NOMO-1 treated with DMSO at 0.1 percent for 48 hours (cell line): ENCODE measurements around the gene PARP16.

Experiments used
- DNase-seq: peaks from one replicate; lab custom pipeline; 2025; ENCODE audit not compliant: unreplicated experiment; lab: John Stamatoyannopoulos, UW

The PARP16 gene

DNA sequence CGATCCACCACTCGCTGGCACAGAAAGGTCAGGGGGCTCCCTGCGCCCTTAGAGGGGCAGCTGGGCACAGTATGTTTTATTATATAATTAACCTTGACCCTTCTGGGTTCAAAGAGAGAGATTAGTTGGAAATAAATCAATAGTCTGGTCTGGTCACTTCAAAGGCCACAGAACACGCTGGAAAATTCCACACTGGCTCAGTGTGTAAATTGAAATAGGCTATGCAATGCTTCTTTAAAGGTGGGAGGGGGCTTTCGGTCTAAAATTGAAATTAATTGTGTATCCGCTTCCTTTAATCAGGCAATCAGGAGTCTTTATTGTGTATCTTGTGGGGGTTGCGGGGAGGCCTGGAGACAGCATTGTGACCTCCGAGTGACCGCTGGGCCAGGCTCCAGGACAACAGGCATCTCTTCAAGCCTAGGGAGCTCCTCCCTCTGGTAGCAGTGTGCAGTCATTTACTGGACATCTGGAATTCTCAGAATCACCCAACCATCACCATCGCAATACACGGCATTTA is 25.8 kb upstream of the PARP16 start:
- DNase-seq: no peak

DNA sequence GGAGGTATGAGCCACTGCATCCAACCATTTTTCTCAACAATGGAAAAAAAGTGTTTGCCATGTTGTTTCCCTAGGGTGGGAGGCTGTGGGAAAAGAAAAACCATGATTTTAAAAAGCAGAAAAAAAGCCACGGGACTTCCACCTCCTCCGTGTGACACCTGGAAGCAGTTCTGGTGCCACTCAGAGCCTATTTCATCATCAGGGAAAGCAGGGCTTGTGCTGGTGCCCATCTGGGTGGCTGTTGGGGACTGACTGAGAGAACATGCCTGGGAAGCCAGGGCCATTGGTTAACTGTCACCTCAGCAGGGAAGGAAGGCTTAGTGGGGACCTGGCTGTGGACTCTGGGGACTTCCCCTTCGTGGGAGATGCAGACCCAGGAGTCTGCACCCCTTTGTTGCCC is 25.1 kb upstream of the PARP16 start:
- no peak for DNase-seq

DNA sequence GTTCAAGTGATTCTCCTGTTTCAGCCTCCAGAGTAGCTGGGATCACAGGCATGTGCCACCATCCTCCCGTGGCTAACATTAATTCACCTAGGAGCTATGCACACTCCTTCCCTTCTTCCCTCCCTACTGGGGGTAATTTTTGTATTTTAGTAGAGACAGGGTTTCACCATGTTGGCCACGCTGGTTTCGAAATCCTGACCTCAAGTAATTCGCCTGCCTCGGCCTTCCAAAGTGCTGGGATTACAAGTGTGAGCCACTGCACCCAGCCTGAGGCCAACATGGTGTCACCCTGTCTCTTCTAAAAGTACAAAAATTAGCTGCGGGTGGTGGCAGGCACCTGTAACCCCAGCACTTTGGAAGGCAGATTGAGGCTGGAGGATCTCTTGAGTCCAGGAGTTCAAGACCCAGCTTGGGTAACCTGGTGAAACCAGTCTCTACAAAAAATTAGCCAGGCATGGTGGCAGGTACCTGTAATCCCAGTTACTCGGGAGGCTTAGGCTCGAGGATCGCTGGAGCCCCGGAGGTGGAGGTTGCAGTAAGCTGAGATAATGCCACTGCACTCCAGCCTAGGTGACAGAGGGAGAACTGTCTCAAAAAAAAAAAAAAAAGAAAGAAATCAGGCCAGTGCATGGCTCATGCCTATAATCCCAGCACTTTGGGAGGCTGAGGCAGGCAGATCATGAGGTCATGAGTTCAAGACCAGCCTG is 23.9 kb upstream of the PARP16 start:
- DNase-seq: peak; percentile 32

DNA sequence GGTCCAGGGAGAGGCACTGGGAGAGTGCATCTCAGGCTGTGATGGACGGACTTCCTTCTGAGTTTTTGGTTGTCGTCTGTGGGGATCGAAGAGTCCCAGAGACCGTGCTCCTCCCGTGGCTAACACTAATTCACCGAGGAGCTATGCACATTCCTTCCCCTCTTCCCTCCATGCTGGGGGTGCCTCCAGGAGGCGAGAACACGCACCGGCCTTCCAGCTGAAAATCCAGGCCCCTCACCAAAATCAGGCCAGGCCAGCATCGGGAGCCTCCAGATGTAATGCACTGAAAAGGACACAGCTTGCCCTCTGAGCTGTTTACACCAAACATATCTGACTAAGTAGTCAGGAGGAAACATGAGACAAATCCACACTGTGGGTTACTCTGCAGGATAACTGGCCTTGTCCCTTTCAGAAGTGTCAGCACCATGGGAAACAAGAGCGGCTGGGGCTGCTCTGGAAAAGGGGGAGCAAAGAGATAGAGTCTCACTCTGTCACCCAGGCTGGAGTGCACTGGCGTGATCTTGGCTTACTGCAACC is 23.3 kb upstream of the PARP16 start:
- no peak for DNase-seq

DNA sequence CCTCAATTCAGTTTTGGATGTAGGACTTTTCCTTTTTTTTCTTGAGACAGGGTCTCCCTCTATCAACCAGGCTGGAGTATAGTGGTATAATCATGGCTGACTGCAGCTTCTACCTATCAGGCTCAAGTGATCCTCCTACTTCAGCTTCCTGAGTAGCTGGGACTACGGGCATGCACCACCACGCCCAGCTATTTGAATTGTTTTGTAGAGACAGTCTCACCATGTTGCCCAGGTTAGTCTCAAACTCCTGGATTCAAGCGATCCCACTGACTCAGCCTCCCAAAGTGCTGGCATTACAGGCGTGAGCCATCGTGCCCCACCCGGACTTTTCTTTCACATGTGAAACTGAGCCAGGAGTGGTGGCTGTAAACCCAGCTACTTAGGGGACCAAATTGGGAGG is 21.3 kb upstream of the PARP16 start:
- no peak for DNase-seq

DNA sequence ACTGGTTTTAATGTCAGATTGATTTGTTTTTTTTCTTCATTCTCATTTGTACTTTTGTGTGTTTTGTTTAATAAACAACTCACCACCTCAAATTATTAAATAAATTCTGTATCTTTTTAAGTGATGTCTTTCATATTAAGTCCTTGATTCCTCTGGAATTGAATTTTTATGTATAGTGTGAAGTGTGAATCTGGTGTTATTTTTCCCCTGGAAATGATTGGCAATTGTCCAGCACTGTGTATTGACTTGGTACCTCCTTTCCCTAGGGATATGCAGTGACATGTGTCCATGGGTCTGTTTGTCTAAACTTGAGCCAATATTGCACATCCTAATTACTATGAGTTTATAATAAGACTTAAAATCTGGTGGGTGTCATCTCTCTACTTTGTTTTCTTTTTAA is 19.9 kb upstream of the PARP16 start:
- DNase-seq: no peak

DNA sequence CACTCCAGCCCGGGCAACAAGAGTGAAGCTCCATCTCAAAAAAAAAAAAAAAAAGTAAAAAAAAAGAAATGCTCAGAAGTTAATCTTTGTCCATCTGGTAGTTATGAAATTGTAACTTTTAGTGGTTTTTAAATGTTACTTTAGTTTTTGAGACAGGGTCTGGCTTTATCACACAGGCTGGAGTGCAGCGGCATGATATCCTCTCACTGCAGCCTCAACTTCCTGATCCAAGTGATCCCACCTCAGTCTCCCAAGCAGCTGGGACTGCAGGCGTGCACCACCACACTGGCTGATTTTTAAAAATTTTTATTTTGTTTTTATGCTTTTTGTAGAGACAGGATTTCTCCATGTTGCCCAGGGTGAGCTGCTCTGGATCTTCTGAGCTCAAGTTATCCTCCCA is 19.1 kb upstream of the PARP16 start:
- DNase-seq: no peak

DNA sequence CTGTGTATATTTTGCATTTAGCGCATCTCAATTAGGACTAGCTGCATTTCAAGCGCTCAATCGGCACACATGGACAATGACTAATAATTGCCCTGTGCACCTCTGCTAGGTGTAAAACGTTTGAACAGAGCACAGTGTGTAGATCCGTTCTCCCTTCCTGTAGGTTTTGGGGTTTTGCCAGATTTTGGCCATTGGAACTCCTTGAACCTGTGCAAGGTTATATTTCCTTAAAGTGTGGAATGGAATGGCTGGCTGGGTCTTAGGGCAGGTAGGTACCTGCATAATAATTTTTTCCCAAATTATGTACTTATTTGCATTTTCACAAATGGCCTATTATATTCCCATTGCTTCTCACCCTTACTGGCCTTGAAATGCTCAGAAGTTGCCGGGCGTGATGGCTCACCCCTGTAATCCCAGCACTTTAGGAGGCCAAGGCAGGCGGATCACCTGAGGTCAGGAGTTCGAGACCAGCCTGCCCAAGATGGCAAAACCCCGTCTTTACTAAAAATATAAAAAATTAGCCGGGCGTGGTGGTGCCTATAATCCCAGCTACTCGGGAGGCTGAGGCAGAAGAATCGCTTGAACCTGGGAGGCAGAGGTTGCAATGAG is 18.6 kb upstream of the PARP16 start:
- no peak for DNase-seq

DNA sequence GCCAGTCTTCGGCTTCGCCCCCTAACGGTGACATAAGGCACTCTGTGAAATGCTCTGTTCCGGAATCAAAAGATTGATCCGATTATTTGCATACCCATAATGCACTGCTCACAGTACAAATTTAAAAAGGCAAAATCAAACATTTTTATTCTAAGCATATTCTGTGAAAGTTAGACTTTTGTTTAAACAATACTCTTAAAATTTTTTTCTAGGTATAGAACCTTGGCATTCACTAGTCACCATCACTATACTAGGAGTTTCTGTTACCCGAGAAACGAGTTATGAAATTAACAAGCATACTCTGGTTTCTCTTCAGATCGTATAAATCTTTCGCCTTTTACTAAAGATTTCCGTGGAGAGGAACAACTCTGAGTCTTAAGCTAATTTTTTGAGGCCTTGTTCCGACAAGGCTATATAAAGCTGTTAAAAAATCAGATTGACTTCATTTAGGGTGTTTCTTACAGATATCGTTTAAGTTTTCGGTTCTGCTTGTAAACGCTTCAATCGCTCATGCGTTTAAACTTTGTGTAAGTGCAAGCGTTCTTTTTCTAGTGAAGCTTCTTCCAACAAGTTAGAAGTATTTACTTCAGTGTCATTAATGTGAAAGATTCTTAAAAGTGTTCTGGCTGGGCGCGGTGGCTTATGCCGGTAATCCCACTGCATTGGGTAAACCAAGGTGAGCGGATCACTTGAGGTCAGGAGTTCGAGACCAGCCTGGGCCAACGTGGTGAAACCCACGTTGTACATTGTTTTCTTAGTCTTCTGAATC is 17.9 kb upstream of the PARP16 start, which contains the start of gene RNU5B-1:
RNU5B-1 (plus strand) TSS at position 297 of the 769 bp plus-strand sequence.
- peak; percentile 97 for DNase-seq

DNA sequence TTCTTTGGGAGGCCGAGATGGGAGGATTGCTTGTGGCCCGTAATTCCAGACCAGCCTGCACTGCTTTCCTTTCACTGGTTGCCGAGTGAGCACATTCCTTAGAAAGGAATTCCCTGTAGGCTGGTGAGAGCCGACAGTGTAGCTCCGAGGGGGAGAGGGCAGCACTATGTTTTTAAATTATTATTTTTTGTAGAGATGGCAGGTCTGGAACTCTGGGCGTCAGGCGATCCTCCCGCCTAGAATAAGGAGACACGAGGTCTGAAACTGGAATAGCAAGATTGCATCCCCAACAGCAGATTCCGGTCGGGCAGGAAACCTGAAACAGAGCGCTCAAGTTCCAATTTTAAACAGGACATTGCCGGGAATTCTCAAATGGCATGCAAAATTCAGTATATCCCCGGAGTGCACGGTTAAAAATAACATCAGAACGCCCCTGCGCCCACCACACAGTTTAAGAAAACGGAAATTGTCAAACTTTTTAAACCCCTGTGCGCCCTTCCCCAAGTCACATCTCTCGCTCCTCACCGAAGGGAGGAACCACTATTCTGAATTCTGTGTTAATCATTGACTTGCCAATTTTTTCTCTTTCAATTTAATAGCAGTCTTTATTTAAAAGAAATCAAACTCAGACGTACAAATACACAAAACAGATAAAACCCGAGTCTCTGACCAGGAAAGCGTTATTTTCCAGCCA is 17.2 kb upstream of the PARP16 start:
- DNase-seq: peak; percentile 31

DNA sequence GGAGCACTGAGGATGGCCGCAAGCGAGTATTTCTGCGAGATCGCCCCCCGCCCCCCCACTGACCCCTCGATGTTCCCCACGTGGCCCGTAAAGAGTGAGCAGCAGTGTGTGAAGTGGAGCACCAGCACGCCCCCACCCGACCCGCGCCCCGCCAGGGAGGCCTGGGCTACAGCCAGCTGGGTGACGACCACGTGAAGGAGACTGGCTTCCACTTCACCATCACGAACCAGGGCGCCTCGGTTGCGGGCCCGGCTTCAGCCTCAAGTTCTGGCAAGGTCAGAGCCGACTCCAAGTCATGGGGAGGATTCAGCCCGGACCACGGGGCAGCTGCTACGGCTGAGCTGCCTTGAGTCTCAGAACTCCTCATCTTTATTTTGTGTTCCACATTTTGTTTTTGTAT is 15.4 kb upstream of the PARP16 start:
- DNase-seq: no peak

DNA sequence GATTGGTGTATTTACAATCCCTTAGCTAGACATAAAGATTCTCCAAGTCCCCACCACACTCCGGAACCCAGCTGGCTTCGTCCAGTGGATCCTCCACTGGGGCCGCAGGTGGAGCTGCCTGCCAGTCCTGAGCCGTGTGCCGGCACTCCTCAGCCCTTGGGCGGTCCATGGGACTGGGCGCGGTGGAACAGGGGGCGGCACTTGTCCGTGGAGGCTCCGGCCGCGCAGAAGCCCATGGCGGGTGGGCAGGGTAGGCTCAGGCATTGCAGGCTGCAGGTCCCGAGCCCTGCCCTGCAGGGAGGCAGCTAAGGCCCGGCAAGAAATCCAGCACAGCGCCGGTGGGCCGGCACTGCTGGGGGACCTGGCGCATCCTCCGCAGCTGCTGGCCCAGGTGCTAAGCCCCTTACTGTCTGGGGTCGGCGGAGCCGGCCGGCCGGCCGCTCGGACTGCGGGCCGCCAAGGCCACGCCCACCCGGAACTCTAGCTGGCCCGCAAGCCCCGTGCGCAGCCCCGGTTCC is 14.3 kb upstream of the PARP16 start:
- no peak for DNase-seq

DNA sequence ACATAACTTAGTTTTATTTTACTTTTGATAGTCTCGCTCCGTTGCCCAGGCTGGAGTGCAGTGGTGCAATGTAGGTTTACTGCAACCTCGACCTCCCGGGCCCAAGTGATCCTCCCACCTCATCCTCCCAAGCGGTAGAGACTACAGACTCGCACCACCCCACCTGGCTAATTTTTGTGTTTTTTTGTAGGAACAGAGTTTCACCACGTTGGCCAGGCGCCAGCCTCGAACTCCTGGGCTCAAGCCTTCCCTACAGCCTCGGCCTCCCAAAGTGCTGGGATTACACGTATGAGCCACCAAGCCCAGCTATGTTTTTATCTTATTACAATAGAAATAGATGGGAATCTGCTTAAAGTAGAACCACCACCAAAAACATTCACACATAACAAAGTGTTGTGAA is 12.0 kb upstream of the PARP16 start:
- DNase-seq: no peak

DNA sequence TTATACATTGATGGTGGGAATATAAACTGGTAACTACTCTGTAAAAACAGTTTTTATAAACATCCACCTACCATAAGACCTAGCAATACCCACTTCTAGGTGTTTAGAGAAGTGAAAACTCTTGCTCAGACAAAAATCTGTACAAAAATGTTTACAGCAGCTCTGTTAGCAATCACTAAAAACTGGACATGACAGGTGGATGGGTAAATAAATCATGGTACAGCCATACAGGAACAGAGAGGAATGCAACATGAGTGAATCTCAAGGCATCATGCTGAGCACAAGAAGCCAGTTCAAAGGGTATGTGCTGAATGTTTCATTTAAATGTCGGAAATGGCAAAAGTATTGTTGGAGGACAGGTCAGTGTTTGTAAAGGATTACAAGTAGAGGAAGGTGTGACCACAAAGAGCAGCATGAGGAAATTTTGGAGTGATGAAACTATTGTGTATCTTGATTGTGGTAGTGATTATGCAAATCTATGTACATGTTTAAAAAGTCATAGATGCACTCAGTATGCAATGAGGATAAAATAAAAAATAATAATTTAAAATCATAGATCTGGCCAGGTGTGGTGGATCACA is 6.3 kb upstream of the PARP16 start:
- DNase-seq: peak; percentile 52

DNA sequence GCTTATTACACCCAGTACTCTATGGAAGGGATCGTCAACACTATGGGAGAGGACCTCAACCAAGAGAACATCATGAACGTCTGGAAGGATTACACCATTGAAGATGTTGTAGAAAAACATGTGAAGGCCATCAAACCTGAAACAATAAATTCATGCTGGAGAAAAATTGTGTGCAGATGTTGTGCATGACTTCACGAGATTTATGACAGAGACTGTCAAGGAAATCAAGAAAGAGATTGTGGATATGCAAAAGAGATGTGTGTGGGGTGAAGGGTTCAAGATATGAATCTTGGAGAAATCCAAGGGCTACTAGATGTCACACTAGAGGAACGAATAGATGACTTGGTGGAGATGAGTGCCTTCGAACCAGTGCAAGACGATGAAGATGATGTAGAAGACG is 3.5 kb upstream of the PARP16 start:
- no peak for DNase-seq

DNA sequence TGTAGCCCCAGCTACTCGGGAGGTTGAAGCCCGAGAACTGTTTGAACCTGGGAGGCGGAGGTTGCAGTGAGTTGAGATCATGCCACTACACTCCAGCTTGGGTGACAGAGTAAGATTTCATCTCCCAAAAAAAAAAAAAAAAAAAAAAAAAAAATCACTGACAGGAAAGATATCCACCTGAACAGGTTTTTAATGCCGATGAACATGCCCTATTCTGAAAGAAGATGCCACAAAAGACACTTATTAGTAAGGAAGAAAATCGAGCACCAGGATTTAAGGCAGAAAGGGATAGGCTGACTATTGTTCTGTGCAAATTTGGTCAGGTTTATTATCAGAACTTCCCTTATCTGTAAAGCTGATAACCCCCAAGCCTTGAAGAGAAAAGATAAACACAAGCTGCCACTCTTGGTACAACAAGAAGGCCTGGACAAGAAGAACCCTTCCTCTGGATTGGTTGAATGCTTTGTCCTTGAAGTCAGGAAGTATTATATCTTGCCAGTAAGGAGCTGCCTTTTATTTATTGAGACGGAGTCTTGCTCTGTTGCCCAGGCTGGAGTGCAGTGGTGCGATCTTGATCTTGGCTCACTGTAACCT is 2.7 kb upstream of the PARP16 start:
- DNase-seq: no peak

DNA sequence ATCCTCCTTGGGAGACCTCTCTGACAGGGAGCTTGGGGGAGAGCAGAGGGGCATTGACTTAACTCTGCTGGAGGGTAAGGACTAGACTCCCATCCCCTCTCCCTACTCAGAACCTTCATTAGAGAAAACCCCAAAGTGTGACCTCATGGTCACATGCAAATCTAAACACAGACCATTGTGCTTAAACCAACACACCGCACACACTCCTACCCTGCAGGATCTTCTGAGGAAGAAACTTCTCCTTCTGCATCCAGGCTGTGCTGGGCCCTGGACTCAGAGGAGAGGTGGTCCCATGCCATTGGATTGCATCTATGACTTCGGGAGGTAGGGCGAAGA is 805 bp upstream of the PARP16 start:
- DNase-seq: no peak

DNA sequence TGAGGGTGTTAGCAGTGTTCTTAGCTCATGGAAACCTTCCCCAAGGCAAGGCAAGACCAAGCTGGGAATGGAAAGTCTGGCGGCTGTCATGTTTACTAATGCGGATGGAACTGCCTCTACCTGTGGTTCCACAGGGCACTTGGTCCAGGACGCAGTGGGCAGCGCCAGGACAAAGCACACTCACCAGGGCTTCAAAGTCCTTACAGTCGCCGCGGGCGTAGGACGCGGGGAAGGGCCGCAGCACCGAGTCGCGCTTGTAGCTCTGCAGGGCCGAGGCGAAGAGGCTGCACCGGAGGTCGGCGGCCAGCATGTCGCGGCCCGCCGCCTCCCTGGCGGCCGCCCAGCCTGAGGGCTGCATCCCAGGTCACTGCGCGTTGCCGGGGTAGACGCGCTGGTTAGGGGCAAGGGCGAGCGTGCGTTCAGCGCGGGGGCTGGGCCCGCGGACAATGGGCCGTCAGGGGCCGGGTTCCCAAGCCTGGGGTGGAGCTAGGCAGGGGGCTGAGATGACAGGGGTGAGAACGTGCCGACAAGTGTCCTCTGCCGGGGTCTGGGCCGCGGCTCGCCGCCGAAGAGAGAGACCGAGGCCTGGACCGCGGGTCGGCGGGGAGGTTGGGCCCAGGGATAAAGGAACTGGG is 497 bp downstream of the PARP16 start:
- DNase-seq: no peak

DNA sequence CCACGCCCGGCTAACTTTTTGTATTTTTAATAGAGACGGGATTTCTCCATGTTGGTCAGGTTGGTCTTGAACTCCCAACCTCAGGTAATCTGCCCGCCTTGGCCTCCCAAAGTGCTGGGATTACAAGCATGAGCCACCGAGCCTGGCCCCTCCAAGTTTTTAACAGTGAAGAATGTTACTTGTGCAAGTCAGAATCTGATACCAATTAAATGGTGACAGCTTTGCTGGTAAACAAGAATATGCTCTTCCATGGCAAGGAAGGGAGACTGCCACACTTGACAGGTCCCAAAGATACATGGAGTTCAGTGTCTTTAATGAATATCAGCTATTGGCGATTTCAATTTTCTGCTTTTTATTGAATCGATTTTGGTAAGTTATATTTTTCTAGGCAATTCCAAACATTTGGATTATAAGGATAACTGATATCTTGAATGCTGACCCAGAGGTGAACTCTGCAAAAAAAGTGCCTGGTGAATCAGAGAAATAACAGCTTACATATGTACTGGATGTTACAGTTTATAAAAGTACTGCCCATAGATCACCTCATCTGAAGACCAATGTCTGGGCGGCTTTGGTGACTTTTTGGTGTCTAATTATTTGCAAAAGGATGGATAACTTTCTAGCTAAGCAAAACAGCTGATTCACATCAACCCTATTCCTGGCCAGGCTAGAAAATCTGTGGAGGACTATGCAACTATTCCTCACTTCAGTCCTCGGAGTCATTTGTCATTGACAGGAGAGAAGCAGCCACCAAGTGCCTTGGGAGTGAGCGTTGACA is 1.2 kb downstream of the PARP16 start:
- no peak for DNase-seq
